ENCODE measurements around the gene ATP11A.

Gene ATP11A

DNA sequence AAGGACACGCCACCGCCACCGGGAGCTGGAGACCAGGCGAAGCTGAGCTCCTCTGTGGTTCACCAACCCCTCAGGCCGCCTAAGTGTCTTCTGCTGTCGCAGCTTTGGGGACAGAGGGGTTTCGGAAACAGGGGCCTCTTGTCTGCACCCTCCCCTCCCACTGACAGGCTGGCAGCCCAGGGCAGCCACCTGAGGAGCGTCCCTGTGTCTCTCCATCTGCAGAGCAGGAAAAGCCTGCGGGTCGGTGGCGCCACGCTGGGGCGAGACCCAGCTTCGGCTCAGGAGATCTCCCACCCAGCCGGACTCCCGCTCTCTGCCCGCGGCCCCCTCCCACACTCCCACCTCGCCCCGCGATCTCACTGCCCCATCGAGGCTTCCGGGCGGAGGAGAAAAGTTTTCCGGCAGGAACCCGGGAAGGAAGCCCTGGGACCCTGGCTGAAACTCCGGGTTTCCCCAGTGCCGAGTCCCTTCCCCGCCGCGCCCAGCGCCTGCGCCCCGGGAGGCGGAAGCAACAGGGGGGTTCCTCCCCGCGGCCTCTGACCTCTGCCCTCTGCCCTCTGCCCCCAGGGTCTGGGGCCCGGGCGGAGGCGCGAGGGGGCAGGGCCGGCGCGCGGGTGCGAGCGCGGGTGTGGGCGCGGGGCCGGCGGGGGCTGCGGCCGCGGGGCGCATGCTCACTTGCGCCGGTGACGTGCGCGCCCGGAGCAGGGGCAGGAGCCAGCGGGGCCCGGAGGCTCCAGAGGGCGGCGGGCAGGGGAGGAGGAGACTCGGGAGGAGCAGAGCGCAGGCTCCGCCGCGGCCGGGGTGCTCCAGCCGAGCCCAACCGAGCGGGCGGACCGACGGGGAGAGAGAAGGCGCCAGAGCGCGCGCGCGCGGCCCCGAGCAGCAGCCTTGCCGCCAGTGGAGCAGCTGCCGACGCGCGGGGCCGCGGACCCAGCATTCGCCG lies at the start of gene ATP11A:
Gene ATP11A, plus strand, starts transcription at position 736 of the 943 bp plus-strand sequence. CDS start 379 bp downstream, outside the sequence.
- DNase-seq (ENCODE audit: low read depth) = no peak

GRCh38 chr13:112641456-112642089 lies 48.3 kb upstream of the ATP11A start:
- no peak for DNase-seq (ENCODE audit: low read depth)

DNA sequence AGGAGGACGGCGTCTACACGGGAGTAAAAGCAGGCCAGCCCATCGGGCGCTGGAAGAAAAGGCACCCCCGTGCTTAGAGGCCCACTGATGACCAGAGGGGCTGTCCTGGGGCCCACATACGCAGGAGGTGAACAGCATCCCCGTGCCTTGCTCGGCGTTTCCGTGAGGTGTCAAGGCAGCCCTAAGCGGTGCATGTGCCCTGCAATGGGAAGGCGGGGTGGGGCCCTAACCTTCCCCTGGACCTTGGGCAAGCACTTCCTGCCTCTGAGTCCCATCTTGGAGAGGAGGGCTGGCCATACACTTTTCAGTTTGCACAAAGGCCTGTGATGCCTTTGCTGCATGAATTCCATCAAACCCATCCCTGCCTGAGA lies 47.8 kb upstream of the ATP11A start:
- DNase-seq (ENCODE audit: low read depth) = no peak

- DNase-seq (ENCODE audit: low read depth) = no peak
These were observed 45.9 kb upstream of the ATP11A start for GRCh38 chr13:112643759-112644459.

DNA sequence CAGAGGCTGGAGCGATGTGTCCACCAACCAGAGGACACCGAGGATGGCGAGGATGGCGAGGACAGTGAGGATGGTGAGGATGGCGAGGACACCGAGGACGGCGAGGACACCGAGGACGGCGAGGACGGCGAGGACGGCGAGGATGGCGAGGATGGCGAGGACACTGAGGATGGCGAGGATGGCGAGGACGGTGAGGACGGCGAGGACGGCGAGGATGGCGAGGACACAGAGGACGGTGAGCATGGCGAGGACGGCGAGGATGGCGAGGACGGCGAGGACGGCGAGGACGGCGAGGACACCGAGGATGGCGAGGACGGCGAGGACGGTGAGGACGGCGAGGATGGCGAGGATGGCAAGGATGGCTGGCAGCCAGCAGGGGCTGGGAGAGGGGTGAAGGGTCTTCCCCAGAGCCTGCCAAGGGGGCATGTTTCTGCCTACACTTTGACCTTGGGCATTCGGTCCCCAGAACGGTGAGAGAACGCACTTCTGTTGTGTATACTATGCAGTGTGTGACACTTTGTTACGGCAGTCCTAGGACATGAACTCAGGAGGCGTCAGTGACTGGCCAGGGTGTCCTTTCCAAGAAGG lies 44.4 kb upstream of the ATP11A start:
- DNase-seq (ENCODE audit: low read depth) = no peak

DNA sequence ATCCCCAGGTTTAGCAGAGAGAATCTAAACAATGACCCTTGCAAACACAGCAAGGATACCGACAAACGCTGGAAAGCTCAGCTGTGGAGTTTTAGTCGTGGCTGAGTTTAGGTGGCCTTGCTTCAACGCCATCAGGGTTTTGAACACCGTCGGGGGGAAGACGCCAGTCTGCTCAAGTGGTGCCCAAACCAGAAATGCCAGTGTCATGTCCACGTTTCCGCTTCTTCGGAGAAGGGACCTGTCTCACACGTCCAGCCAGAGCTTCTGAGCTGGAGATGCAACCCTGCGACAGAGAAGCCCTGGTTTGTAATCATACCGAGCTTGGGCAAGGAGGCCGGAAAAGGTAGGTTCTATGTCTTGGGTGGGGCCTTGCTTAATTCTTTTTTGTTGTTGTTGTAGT lies 42.6 kb upstream of the ATP11A start:
- DNase-seq (ENCODE audit: low read depth) = no peak

GRCh38 chr13:112648101-112648500 lies 41.7 kb upstream of the ATP11A start:
- DNase-seq (ENCODE audit: low read depth) = no peak

GRCh38 chr13:112648966-112649690 lies 40.7 kb upstream of the ATP11A start:
- DNase-seq (ENCODE audit: low read depth) = no peak

GRCh38 chr13:112651311-112651710 lies 38.5 kb upstream of the ATP11A start:
- no peak for DNase-seq (ENCODE audit: low read depth)

DNA sequence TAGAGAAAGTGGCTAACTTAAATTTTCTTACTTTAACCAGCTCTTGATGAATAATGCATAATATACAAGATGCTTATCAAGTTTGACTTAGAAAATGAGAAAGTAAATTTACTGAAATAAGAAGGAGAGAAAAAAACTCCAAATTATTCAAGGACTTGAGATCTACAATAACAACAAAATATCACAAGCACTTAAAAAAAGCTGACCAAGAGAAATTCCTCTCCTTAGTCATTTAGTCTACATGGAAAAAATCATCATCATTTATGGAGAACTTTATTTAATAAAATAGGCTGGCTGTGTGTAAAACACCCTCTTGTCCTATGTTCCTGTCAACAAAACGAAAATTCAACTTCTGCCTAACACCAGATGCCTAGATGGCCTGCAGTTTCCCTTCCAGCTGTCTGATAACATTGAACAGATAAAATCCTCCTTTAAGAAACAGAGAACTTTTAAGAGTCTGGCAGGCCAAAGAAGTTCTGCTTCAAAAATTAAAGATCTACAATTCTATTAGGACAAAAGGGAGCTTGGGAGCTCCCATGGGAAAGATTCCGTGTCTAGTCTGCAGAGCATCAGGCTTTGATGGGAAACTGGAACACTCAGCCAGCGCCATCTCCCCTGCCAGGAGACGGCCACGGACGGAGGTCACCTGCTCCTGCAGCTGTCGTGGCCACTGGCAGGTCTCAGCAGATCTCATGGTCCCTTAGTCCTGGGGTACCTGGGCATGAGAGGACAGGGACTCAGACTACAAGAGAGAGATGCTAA lies 37.9 kb upstream of the ATP11A start:
- no peak for DNase-seq (ENCODE audit: low read depth)

DNA sequence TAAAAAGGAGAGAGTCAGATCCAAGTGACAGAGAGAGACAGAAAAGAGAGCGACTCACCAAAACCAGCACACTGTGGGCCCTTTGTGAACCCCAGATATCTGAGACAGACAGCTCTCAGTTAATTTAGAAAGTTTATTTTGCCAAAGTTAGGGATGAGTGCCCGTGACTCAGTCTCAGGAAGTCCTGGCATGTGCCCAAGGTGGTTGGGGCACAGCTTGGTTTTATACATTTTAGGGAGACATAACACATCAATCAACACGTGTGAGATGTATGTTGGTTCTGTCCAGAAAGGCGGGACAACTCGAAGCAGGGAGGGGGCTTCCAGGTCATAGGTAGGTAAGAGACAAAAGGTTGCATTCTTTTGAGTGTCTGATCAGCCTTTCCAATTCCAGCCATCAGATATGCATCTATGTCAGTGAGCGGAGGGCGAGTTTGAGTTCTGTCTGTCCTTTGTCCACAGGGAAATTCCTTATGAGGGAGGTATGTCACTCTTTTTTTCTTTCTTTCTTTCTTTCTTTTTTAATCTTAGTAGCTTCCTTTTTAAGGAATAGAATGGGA lies 37.2 kb upstream of the ATP11A start:
- no peak for DNase-seq (ENCODE audit: low read depth)

DNA sequence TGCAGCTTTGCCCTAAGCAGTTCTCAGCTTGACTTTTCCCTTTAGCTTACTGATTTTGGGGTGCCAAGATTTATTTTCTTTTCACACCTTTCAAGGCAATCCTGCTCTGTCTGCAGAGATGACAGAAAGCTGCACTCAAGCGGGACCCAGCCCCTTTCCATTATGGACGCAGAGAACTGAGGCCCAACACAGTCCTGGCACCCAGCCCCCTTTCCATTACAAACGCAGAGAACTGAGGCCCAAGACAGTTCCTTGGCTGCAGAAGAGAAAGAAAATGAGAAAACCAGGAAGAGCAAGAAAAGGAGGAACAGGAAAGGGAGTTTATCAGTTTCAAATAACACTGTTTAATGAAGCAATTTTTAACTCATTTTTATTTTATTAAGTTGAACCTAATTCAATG lies 36.8 kb upstream of the ATP11A start:
- no peak for DNase-seq (ENCODE audit: low read depth)

- no peak for DNase-seq (ENCODE audit: low read depth)
These were observed 33.9 kb upstream of the ATP11A start for GRCh38 chr13:112655913-112656312.

- DNase-seq (ENCODE audit: low read depth) = no peak
These were observed 31.9 kb upstream of the ATP11A start for GRCh38 chr13:112657850-112658445.

- no peak for DNase-seq (ENCODE audit: low read depth)
These were observed 31.0 kb upstream of the ATP11A start for GRCh38 chr13:112658808-112659207.

DNA sequence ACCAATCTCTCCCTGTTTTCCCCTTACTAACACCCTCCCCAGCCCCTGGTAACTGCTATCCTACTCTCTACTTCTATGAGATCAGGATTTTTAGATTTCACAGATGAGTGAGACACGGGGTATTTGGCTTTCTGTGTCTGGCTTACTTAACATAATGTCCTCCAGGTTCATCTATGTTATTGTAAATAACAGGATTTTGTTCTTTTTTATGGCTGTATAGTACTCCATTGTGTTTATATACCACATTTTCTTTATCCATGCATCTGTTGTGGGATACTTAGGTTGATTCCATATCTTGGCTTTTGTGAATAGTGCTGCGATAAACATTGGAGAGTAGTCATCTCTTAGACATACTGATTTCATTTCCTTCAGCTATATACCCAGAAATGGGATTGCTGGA lies 28.5 kb upstream of the ATP11A start:
- DNase-seq (ENCODE audit: low read depth) = no peak

DNA sequence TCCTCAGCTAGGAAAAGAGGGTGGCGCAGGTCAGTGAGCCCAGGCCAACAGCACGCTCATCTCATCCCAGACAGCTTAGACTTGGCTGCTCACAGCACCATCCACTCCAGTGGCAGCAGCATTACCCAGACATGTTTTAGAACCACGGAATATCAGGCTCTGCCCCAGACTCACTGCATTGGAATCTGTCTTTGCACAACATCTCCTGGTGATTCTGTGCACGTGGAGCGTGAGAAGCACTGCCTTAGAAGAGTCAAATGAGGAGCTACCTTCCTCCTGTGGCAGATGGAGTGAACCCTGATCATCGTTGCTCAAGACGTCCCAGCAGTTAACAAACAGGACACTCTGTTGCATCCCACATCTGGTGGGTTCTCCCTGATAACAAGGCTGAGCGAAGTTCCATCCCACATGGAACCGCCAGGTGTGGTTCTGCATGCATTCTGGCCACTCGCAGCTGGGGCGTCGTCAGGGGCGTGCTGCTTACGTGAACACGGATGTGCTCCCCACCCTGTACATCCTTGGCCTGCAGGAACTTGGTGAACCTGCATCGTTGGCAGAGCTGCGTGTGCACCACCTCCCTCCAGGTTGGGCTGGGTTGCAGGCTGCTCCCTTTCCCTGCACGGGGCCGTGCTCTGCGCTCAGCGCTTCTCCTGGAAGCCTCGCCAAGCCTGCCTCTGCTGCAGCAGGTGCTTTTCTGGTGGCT lies 25.2 kb upstream of the ATP11A start:
- no peak for DNase-seq (ENCODE audit: low read depth)

GRCh38 chr13:112668924-112669323 lies 20.9 kb upstream of the ATP11A start:
- DNase-seq (ENCODE audit: low read depth) = no peak

- no peak for DNase-seq (ENCODE audit: low read depth)
These were observed 19.8 kb upstream of the ATP11A start for GRCh38 chr13:112669881-112670499.
